Neural progenitor cell (in vitro differentiated cells): ENCODE results near the gene ATP6V1D.

Experiments
- CTCF ChIP-seq: fragments of 200-600 bp; sonication (generic); IDR thresholded peaks from 2 replicates; pipeline ENCODE4 v1.5.1; 2017; ENCODE audit warnings: antibody characterized with exemption, mild to moderate bottlenecking
- EZH2 ChIP-seq: fragments of 200-600 bp; sonication (generic); IDR thresholded peaks from 2 replicates; pipeline ENCODE4 v1.6.1; 2017; ENCODE audit warnings: antibody characterized with exemption, mild to moderate bottlenecking, moderate library complexity

- TF ChIP-seq EZH2 = no peak
- no peak for TF ChIP-seq CTCF
These were observed 26.0 kb upstream of the ATP6V1D start for GRCh38 chr14:67385618-67386017.
